Brain microvascular endothelial cell (primary cell): Measurements from ENCODE around the gene LMBR1.
A peak's percentile ranks its signal among the peaks of the same experiment; 100 is the strongest.

ENCODE experiments used
- DNase-seq: peaks from one replicate; pipeline ENCODE4 v3.0.0-alpha.2; 2020
- H3K27ac ChIP-seq: fragments of 250-450 bp; sonication (Bioruptor Pico); 2 replicates; pipeline ENCODE4 v1.5.1; 2020; ENCODE audit warnings: mild to moderate bottlenecking, moderate library complexity
- H3K27me3 ChIP-seq: fragments of 250-450 bp; sonication (Bioruptor Pico); replicated peaks from 2 replicates; pipeline ENCODE4 v1.5.1; 2020; ENCODE audit warnings: mild to moderate bottlenecking
- H3K36me3 ChIP-seq: fragments of 250-450 bp; sonication (Bioruptor Pico); replicated peaks from 2 replicates; pipeline ENCODE4 v1.5.1; 2020; ENCODE audit warnings: mild to moderate bottlenecking
- H3K4me3 ChIP-seq: 2 replicates; pipeline ENCODE4 v1.5.1; 2011; ENCODE audit warnings: low read depth, mild to moderate bottlenecking, control low read depth, low read length, moderate library complexity
- CTCF ChIP-seq: IDR thresholded peaks from 2 replicates; pipeline ENCODE4 v1.5.1; 2011; ENCODE audit warnings: low read depth, mild to moderate bottlenecking, moderate library complexity, low read length, control low read depth, inconsistent platforms; ENCODE audit errors: missing control alignments
- in situ Hi-C: cut with HindIII; loops from 2 replicates; pipeline ENCODE4 v1.10.0; 2017; ENCODE audit warnings: low sequenced_read_pairs, low pct_ligation_motif_present

LMBR1 gene

GRCh38 chr7:156765901-156766656 lies 126.9 kb downstream of the LMBR1 start:
- Histone ChIP-seq H3K4me3 (no peak overlapping the region), H3K27ac (no peak overlapping the region), H3K36me3 (no peaks in the 10 kb centered on the region), H3K27me3 (no peaks in the 10 kb centered on the region)
- TF ChIP-seq CTCF = no peak
- DNase-seq = no peak
- in situ Hi-C loops = no loop called here

- in situ Hi-C loops = no loop called here
- Histone ChIP-seq H3K4me3 (no peak overlapping the region), H3K27me3 (no peaks in the 10 kb centered on the region), H3K36me3 (no peaks in the 10 kb centered on the region), H3K27ac (no peak overlapping the region)
- no peak for DNase-seq
- TF ChIP-seq CTCF = no peak
Measured at GRCh38 chr7:156764766-156765165, 128.2 kb downstream of the LMBR1 start.

DNA sequence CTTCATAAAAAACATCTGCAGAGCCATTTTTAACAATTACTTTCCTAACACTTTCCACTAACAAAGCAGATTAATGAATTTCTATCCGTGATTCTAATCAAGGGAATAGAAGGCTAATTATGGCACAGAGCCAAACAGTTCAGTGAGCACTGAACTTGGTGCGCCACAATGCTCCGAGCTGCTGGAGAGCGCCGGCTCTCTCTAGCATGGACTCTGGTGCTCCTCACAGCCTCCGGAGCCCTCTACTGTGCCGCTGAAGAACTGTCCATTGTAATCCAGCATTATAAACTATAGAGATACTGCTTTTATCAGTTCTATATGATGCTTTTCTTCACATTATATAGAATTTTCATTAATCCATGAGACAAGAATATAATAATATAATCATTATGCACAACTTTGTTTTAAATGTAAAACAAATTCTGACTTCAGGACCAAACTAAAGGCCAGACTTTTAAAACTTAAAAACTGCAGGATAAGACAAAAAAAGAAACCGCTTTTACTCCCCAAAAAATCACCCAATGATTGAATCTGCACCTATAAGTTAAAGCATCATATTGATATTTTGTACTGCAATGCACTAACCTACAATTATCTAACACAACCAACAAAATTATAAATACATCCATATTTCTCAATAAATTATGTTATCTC lies 128.8 kb downstream of the LMBR1 start:
- TF ChIP-seq CTCF = peak; percentile 89
- Histone ChIP-seq H3K4me3 (no peak overlapping the region), H3K27ac (no peak overlapping the region), H3K27me3 (no peaks in the 10 kb centered on the region), H3K36me3 (no peaks in the 10 kb centered on the region)
- peak; percentile 71 for DNase-seq
- in situ Hi-C loops = no loop called here

DNA sequence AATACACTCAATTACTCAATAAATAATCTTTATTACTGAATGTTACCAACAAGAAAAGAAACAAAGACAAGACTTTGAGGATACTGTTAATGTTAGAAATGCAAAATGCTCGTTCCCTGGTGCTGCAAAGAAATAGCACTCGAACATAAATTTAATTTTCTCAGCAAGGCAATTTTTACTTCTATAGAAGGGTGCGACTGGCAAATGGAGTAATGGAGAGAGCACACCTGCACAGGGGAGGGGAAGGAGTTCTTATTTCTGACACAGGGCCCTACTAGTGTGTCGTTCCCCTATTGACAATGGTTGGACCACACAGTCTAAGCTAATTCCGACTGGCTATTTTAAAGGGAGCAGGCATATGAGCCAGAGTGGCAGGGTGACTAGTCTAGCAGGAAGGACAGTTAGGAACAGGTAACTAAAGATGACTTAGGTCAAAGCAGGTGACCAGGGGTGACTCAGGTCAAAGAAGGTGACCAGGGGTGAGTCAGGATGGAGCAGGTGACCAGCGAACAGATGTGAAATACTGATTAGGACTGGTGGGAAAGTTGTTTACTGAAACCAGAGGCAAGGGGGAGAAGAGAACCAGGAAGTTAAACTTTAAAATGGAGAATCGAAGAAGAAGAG lies 133.3 kb downstream of the LMBR1 start:
- DNase-seq = no peak
- in situ Hi-C loops = no loop called here
- no peak for TF ChIP-seq CTCF
- no peaks in the 10 kb centered on the region for H3K36me3 ChIP-seq
- H3K27ac ChIP-seq = no peak overlapping the region
- H3K4me3 ChIP-seq = no peak overlapping the region
- H3K27me3 ChIP-seq = no peaks in the 10 kb centered on the region

DNA sequence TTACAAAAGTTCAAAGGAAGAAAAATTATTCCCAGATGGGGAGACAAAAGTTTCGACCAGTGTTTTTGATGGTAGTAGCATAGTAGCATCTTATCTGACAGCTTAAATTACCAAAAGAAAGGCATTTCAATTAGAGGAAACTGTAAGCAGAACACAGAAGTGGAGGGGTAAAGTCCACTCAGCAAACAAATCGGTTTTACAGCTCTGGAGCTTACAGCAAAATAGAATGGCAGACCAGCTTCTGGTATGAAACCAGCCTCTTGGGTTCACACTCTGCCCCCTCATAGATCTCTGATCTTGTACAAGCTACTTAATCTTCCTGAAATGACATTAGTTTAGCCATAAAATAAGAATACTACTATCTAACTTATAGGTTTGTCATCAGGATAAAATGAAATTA lies 133.8 kb downstream of the LMBR1 start:
- no peak for DNase-seq
- Histone ChIP-seq H3K36me3 (no peaks in the 10 kb centered on the region), H3K4me3 (no peak overlapping the region), H3K27ac (no peak overlapping the region), H3K27me3 (no peaks in the 10 kb centered on the region)
- no peak for TF ChIP-seq CTCF
- in situ Hi-C loops = no loop called here
